GM12873 (cell line): Measurements from ENCODE around the gene ZDHHC16.
A peak's percentile ranks its signal among the peaks of the same experiment; 100 is the strongest.

Source experiments
- TF ChIP-seq, protein P1 (sequence below): IDR thresholded peaks from 2 replicates; pipeline ENCODE4 v1.5.1; 2012; ENCODE audit warnings: low read depth, mild to moderate bottlenecking, moderate library complexity, low read length, control low read depth; ENCODE audit not compliant: insufficient read depth; ENCODE audit errors: missing control alignments

ZDHHC16 gene

GRCh38 chr10:97456686-97457065, 10.7 kb downstream of the ZDHHC16 start:
- TF ChIP-seq, protein P1, sequence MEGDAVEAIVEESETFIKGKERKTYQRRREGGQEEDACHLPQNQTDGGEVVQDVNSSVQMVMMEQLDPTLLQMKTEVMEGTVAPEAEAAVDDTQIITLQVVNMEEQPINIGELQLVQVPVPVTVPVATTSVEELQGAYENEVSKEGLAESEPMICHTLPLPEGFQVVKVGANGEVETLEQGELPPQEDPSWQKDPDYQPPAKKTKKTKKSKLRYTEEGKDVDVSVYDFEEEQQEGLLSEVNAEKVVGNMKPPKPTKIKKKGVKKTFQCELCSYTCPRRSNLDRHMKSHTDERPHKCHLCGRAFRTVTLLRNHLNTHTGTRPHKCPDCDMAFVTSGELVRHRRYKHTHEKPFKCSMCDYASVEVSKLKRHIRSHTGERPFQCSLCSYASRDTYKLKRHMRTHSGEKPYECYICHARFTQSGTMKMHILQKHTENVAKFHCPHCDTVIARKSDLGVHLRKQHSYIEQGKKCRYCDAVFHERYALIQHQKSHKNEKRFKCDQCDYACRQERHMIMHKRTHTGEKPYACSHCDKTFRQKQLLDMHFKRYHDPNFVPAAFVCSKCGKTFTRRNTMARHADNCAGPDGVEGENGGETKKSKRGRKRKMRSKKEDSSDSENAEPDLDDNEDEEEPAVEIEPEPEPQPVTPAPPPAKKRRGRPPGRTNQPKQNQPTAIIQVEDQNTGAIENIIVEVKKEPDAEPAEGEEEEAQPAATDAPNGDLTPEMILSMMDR: no peak

GRCh38 chr10:97459111-97459510, 13.1 kb downstream of the ZDHHC16 start:
- TF ChIP-seq, protein P1: no peak

DNA sequence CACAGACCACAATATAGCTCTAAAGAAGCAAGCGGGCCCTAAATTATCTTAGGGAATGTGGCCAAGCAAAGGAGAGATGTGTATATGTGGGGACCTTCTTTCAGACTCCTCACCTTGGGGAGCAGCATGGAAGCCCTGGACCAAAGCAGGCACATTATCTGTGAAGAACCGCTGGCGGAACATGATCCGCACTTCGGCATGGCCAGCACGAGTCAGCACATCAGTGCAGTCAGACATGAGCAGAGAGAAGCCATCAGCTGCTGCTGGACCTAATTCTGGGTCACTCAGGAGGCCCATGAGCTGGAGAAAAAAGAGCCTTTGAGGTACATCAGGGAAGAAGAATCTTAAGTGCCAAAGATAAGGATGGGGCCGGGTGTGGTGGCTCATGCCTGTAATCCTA, 14.0 kb downstream of the ZDHHC16 start:
- TF ChIP-seq, protein P1: no peak

GRCh38 chr10:97462309-97462708, 16.3 kb downstream of the ZDHHC16 start:
- TF ChIP-seq, protein P1: no peak

DNA sequence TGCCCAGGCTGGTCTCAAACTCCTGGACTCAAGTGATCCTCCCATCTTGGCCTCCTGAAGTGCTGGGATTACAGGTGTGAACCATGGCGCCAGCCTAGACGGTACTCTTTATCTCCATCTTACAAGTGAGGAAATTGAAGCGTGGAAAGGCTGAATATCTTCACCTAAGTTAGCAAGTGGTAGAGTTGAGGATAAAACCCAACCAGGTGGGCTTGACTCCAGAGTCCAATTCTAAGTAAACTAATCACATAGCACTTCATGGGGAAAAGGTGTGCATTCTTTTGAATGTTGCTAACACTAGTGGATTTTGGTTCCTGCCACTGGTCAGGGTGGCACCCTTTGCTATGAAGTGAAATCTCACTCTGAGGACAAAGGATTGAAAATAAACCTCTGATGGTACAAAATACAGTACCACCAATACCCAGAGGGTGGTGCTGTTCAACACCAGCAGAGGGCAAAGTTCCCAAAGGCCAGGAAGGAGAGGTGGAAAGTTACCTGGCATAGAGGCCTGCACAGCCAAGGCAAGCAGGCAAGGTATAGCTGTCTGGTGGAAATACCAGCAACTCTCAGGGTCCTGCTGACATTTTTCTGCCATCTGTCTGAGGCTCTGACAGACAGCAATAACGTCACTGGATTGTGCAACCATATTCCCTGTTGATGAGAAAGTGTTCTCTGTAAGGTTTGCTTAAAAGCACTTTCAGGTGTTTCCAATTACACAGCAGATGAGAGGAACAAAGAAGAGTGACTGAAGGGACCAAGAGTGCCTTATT, 17.6 kb downstream of the ZDHHC16 start:
- TF ChIP-seq, protein P1: peak; percentile 86

- TF ChIP-seq, protein P1: no peak
These were observed 18.3 kb downstream of the ZDHHC16 start for GRCh38 chr10:97464226-97464625.

DNA sequence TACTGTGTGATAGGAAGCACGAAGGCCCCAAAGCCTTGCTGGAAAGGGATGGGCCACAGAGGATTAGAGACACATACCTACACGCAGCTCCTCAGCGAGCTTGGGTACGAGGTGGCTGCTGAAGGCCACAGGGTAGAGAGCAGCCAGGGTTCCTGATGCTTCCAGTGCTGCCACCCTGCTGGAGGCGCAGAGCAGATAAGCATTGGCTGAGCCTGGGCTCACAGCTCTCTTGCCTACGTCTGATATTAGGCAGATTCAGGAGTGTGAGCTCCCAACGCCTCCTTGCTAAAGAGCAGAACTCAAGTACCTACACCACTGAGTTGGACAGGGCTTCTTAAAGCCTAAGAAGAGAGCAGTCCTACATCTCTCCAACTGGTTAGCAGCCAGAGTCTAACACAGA, 20.0 kb downstream of the ZDHHC16 start:
- TF ChIP-seq, protein P1: no peak

GRCh38 chr10:97466755-97467154, 20.8 kb downstream of the ZDHHC16 start:
- TF ChIP-seq, protein P1: no peak
